GM12872 (cell line): ENCODE measurements around the gene ZDHHC8.

Experiments
- CTCF ChIP-seq: IDR thresholded peaks from 3 replicates; pipeline ENCODE4 v1.5.1; 2011; ENCODE audit warnings: low read depth, mild to moderate bottlenecking, low read length, moderate library complexity; ENCODE audit not compliant: insufficient read depth

ZDHHC8 gene

GRCh38 chr22:20131597-20131858 is at the start of gene ZDHHC8:
ZDHHC8 (plus strand) TSS chr22:20131804; CDS start chr22:20131948, 144 bp downstream.
- TF ChIP-seq CTCF: no peak

GRCh38 chr22:20083157-20083890 is 48.3 kb upstream of the ZDHHC8 start:
- TF ChIP-seq CTCF: no peak

- TF ChIP-seq CTCF: no peak
Measured at GRCh38 chr22:20083891-20084546, 47.6 kb upstream of the ZDHHC8 start.

GRCh38 chr22:20084547-20085413 is 46.8 kb upstream of the ZDHHC8 start:
- TF ChIP-seq CTCF: peak; percentile 57

- no peak for TF ChIP-seq CTCF
Measured at GRCh38 chr22:20085651-20086050, 46.0 kb upstream of the ZDHHC8 start.

GRCh38 chr22:20086101-20086599 is 45.5 kb upstream of the ZDHHC8 start:
- no peak for TF ChIP-seq CTCF

- no peak for TF ChIP-seq CTCF
Measured at GRCh38 chr22:20086763-20087162, 44.8 kb upstream of the ZDHHC8 start.
